Nephron (organoid): ENCODE data around the gene CEACAM19.

Experiments
- H3K27ac Mint-ChIP-seq, 3 experiments: 2 replicates each; pipeline ENCODE4 v1.8.0; 2020; ENCODE audit warnings: mixed read lengths in 3 of 3, mild to moderate bottlenecking in 2 of 3, moderate library complexity in 1 of 3
- H3K27me3 Mint-ChIP-seq: 2 replicates; pipeline ENCODE4 v1.8.0; 2021; ENCODE audit warnings: low read depth, mild to moderate bottlenecking, moderate library complexity, mixed read lengths
- H3K36me3 Mint-ChIP-seq: 2 replicates; pipeline ENCODE4 v1.8.0; 2020; ENCODE audit warnings: low read depth, mixed read lengths
- H3K4me1 Mint-ChIP-seq: 2 replicates; pipeline ENCODE4 v1.8.0; 2020; ENCODE audit warnings: mixed read lengths
- H3K4me3 Mint-ChIP-seq, 3 experiments: 2 replicates each; pipeline ENCODE4 v1.8.0; 2020; ENCODE audit warnings: mild to moderate bottlenecking in 3 of 3, mixed read lengths in 3 of 3, moderate library complexity in 2 of 3
- H3K9me3 Mint-ChIP-seq: 2 replicates; pipeline ENCODE4 v1.8.0; 2020; ENCODE audit warnings: mixed read lengths
- CTCF ChIP-seq, 3 experiments: fragments of 200-600 bp; sonication (generic); IDR thresholded peaks; one replicate each; pipeline ENCODE4 v1.5.0; 2021; ENCODE audit warnings: antibody characterized with exemption in 3 of 3; ENCODE audit not compliant: unreplicated experiment in 3 of 3

Gene CEACAM19

DNA sequence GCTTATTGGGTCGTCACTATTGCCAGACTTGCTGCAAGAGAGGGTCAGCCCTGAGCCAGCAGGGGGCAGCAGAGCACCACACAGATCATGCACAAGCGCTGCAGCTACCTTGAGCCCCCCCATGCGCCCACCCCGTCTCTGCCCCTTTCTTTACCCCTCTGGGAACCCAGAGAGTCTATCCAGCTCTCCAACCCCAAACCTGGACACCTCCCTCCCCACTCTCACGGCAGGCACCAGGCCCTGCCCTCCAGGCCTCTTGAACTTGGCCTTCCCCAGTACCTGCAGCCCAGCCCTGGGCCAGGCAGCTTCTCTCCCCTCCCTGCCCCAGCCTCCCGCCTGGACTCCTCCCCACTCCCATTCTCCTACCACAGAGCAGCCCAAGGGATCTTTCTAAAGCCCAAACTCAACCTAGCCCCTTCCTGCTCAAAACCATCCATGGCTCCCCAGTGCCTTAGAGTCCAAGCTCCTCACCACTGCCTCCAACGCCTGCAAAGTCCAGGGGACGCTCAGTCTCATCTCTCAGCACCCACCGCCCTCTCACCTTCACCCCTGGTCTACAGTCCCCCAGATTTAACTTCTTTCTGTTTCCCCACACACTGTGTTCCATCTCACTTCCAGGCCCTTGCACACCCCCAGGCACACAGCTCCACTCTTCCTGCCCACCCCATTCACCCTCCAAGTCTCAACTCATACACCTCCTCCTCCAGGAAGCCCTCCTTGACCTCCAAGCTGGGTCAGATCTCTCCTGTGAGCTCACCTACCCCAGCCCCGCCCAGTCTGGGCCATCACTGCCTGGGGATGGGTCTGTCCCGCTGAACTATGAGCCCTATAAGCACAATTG, 18.2 kb downstream of the CEACAM19 start:
- Mint-ChIP-seq H3K9me3 (no peaks in the 10 kb centered on the region), H3K4me1 (peaks cover 6% of the 10 kb centered on the region), H3K4me3 (no peak overlapping the region), H3K27me3 (peaks cover 4% of the 10 kb centered on the region), H3K27ac (peak overlapping the region in 2 of 3 experiments; percentile 64 to 83), H3K36me3 (no peaks in the 10 kb centered on the region)
- peak; percentile 90 to 94 (median 91) for TF ChIP-seq CTCF (IDR thresholded peaks at IDR 0.05; ENCODE audit: unreplicated experiment in 3 of 3)

DNA sequence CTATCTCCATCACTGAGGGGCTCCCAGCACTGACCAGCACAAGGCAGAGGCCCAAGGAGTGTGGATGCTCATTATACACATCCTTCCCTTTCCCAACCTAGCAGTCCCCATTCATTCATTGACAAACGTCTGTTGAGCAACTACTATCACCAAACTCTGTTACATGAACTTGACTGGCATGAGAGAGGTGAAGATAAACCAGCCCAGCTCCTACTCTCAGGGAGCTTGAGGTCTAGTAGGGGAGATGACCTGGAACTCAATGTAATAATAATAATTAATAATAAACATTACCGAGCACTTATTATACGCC, 18.8 kb downstream of the CEACAM19 start:
- Mint-ChIP-seq H3K27ac (no peak overlapping the region), H3K4me1 (peaks cover 3% of the 10 kb centered on the region), H3K27me3 (peaks cover 4% of the 10 kb centered on the region), H3K36me3 (no peaks in the 10 kb centered on the region), H3K9me3 (no peaks in the 10 kb centered on the region), H3K4me3 (no peak overlapping the region)
- TF ChIP-seq CTCF (IDR thresholded peaks at IDR 0.05; ENCODE audit: unreplicated experiment in 3 of 3), result no peak

- Mint-ChIP-seq H3K27ac (peak overlapping the region in 1 of 3 experiments; percentile 13), H3K36me3 (no peaks in the 10 kb centered on the region), H3K9me3 (no peaks in the 10 kb centered on the region), H3K4me3 (no peak overlapping the region), H3K27me3 (peaks cover 4% of the 10 kb centered on the region), H3K4me1 (peaks cover 5% of the 10 kb centered on the region)
- no peak for TF ChIP-seq CTCF (IDR thresholded peaks at IDR 0.05; ENCODE audit: unreplicated experiment in 3 of 3)
Observed at GRCh38 chr19:44692379-44692721, 21.1 kb downstream of the CEACAM19 start.

- Mint-ChIP-seq H3K27ac (peak overlapping the region in 2 of 3 experiments; percentile 57 to 73), H3K9me3 (no peaks in the 10 kb centered on the region), H3K4me3 (no peak overlapping the region), H3K36me3 (no peaks in the 10 kb centered on the region), H3K27me3 (peaks cover 7% of the 10 kb centered on the region), H3K4me1 (peaks cover 5% of the 10 kb centered on the region)
- no peak for TF ChIP-seq CTCF (IDR thresholded peaks at IDR 0.05; ENCODE audit: unreplicated experiment in 3 of 3)
Observed at GRCh38 chr19:44694184-44694579, 22.9 kb downstream of the CEACAM19 start.

GRCh38 chr19:44696939-44697669, 25.8 kb downstream of the CEACAM19 start:
- Mint-ChIP-seq H3K4me3 (no peak overlapping the region), H3K36me3 (no peaks in the 10 kb centered on the region), H3K9me3 (no peaks in the 10 kb centered on the region), H3K27ac (no peak overlapping the region), H3K4me1 (peaks cover 5% of the 10 kb centered on the region), H3K27me3 (peaks cover 6% of the 10 kb centered on the region)
- no peak for TF ChIP-seq CTCF (IDR thresholded peaks at IDR 0.05; ENCODE audit: unreplicated experiment in 3 of 3)
